Trophoblast cell (in vitro differentiated cells and primary cell): ENCODE data around the gene GREM2.

Experiments
- DNase-seq, 2 donors: peaks; one replicate each; pipeline ENCODE4 v3.0.0-alpha.2; 2016
- H2AFZ ChIP-seq: 2 replicates; pipeline ENCODE4 v1.6.1; 2013; ENCODE audit warnings: low read length, moderate library complexity, mild to moderate bottlenecking; ENCODE audit not compliant: insufficient read depth, poor library complexity
- H2AK5ac ChIP-seq: 2 replicates; pipeline ENCODE4 v1.6.1; 2013; ENCODE audit warnings: mild to moderate bottlenecking, low read length
- H2BK120ac ChIP-seq: 2 replicates; pipeline ENCODE4 v1.6.1; 2013; ENCODE audit warnings: low read length, mild to moderate bottlenecking, moderate library complexity; ENCODE audit not compliant: insufficient read depth, poor library complexity
- H2BK12ac ChIP-seq: 2 replicates; pipeline ENCODE4 v1.6.1; 2013; ENCODE audit warnings: mild to moderate bottlenecking, low read length, moderate library complexity
- H2BK5ac ChIP-seq: 2 replicates; pipeline ENCODE4 v1.6.1; 2013; ENCODE audit warnings: low read length, low read depth, moderate library complexity, mild to moderate bottlenecking; ENCODE audit not compliant: poor library complexity
- H3K14ac ChIP-seq: 2 replicates; pipeline ENCODE4 v1.6.1; 2013; ENCODE audit warnings: mild to moderate bottlenecking, low read length
- H3K18ac ChIP-seq: 2 replicates; pipeline ENCODE4 v1.6.1; 2013; ENCODE audit warnings: mild to moderate bottlenecking, low read length
- H3K23ac ChIP-seq: 2 replicates; pipeline ENCODE4 v1.6.1; 2013; ENCODE audit warnings: low read length
- H3K27ac ChIP-seq: 2 replicates; pipeline ENCODE4 v1.5.1; 2013; ENCODE audit warnings: low read depth, mild to moderate bottlenecking, inconsistent platforms, low read length, moderate library complexity
- H3K27me3 ChIP-seq: 2 replicates; pipeline ENCODE4 v1.6.1; 2013; ENCODE audit warnings: inconsistent platforms, mild to moderate bottlenecking, low read length, moderate library complexity; ENCODE audit not compliant: insufficient read depth
- H3K36me3 ChIP-seq, 2 experiments: 1 replicate in 1 of 2; 2 replicates in 1 of 2; pipeline ENCODE4 v1.6.1; 2013; ENCODE audit warnings: low read length in 2 of 2, mild to moderate bottlenecking in 2 of 2, moderate library complexity in 1 of 2; ENCODE audit not compliant: insufficient read depth in 2 of 2, control insufficient read depth in 1 of 2
- H3K4ac ChIP-seq: 2 replicates; pipeline ENCODE4 v1.6.1; 2013; ENCODE audit warnings: low read depth, mild to moderate bottlenecking, low read length, moderate library complexity
- H3K4me1 ChIP-seq, 2 experiments: 1 replicate in 1 of 2; 2 replicates in 1 of 2; pipeline ENCODE4 v1.6.1; 2013; ENCODE audit warnings: low read length in 2 of 2, mild to moderate bottlenecking in 2 of 2, moderate library complexity in 1 of 2; ENCODE audit not compliant: insufficient read depth in 2 of 2, control insufficient read depth in 1 of 2
- H3K4me2 ChIP-seq: 2 replicates; pipeline ENCODE4 v1.6.1; 2013; ENCODE audit warnings: inconsistent platforms, mild to moderate bottlenecking, low read length, moderate library complexity
- H3K4me3 ChIP-seq: 2 replicates; pipeline ENCODE4 v1.5.1; 2013; ENCODE audit warnings: mild to moderate bottlenecking, low read depth, low read length, inconsistent platforms
- H3K79me1 ChIP-seq: one replicate; pipeline ENCODE4 v1.6.1; 2013; ENCODE audit warnings: low read length
- H3K79me2 ChIP-seq: 2 replicates; pipeline ENCODE4 v1.6.1; 2013; ENCODE audit warnings: low read length, mild to moderate bottlenecking; ENCODE audit not compliant: control insufficient read depth, insufficient read depth, poor library complexity
- H3K9ac ChIP-seq: 2 replicates; pipeline ENCODE4 v1.6.1; 2013; ENCODE audit warnings: mild to moderate bottlenecking, low read length
- H3K9me3 ChIP-seq: 2 replicates; pipeline ENCODE4 v1.6.1; 2013; ENCODE audit warnings: low read depth, mild to moderate bottlenecking, control low read depth, inconsistent platforms, low read length; ENCODE audit not compliant: insufficient read depth
- H4K12ac ChIP-seq: 2 replicates; pipeline ENCODE4 v1.6.1; 2013; ENCODE audit warnings: low read depth, mild to moderate bottlenecking, low read length, moderate library complexity
- H4K8ac ChIP-seq: 2 replicates; pipeline ENCODE4 v1.6.1; 2013; ENCODE audit warnings: low read depth, mild to moderate bottlenecking, low read length, moderate library complexity
- H4K91ac ChIP-seq: one replicate; pipeline ENCODE4 v1.6.1; 2013; ENCODE audit warnings: low read depth, mild to moderate bottlenecking, low read length, moderate library complexity
- WGBS: extraction: QIAGEN DNeasy Blood & Tissue Kit; methylation state at CpG from one replicate; pipeline ENCODE4 v1.1.7; 2013; ENCODE audit warnings: missing lambda C conversion rate; ENCODE audit not compliant: insufficient read length, insufficient coverage; ENCODE audit errors: extremely low coverage; 5-methylcytosine and 5-hydroxymethylcytosine counted together

The GREM2 gene

DNA sequence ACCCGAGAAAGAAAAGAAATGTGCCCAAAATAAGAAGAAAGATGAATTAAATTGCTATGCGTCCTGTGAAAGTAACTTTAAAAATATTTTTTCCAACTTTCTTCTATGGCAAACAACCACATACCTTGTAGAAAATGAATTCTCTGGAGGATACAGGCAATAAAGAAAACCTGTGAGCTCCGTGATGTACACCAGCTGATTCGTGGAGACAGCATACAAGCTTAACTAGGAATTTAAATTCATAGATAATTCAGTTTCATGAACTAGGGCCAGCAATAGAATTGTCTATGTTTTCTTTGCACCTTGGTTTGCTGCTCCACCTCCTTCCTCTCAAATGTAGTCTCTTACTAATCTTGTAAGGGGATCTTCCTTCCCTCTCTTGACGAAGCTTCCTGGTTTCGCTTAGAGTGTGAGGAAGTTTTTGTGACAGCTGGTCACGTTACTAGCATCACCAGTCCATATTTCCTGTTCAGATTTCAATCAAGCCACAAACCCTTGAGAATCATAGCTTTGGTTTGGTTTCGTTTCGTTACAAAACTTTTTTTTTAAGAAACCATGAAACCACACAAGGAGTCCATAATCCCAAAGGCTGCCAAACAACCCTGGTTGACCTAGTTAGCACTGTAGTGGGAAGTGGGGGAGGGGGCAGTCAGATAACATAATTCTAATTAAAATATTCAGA, 35.8 kb downstream of the GREM2 start:
- Histone ChIP-seq H3K79me1 (no peaks in the 10 kb centered on the region), H3K4me3 (no peak overlapping the region), H4K91ac (no peak overlapping the region), H2AK5ac (no peak overlapping the region), H2AFZ (no peak overlapping the region), H3K36me3 (peaks cover 0 to 2% of the 10 kb centered on the region in 2 experiments), H3K23ac (no peak overlapping the region), H3K9ac (no peak overlapping the region), H3K18ac (no peak overlapping the region), H3K4ac (no peak overlapping the region), H4K12ac (no peak overlapping the region), H3K79me2 (no peaks in the 10 kb centered on the region), H3K27ac (no peak overlapping the region), H3K9me3 (no peaks in the 10 kb centered on the region), H2BK5ac (no peak overlapping the region), H2BK12ac (no peak overlapping the region), H3K27me3 (no peaks in the 10 kb centered on the region), H3K4me2 (no peak overlapping the region), H2BK120ac (no peak overlapping the region), H3K14ac (no peak overlapping the region), H4K8ac (no peak overlapping the region), H3K4me1 (no peaks in the 10 kb centered on the region)
- peak in 1 of 2 donors; percentile 18 for DNase-seq
- WGBS, result no CpG with 5 or more reads among the region's 9 CpGs

DNA sequence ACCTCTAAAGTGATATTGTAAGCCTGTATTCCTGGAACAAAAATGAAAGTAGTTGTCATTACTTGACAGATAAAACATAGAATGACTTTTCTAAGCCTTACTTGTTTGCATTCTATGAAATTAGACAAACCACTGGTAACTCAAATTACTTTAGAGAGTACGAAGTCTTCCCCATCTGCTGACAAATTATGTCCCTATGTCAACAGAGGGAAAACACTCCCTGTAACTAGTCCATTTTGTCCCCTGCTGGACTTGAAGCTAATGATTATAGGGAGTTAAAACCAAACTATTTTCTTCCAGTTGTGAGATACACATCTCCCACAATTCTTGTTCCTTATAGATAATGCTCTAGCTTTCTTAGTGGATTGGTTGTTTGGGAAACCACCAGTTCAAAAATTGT, 39.6 kb downstream of the GREM2 start:
- Histone ChIP-seq H3K79me2 (no peaks in the 10 kb centered on the region), H3K9me3 (no peaks in the 10 kb centered on the region), H3K79me1 (no peaks in the 10 kb centered on the region), H3K9ac (no peak overlapping the region), H4K12ac (no peak overlapping the region), H3K36me3 (peaks cover 0 to 2% of the 10 kb centered on the region in 2 experiments), H3K4me3 (no peak overlapping the region), H4K8ac (no peak overlapping the region), H2BK120ac (no peak overlapping the region), H3K4me1 (no peaks in the 10 kb centered on the region), H3K4ac (no peak overlapping the region), H3K4me2 (no peak overlapping the region), H2BK5ac (no peak overlapping the region), H2AFZ (no peak overlapping the region), H2AK5ac (no peak overlapping the region), H3K18ac (no peak overlapping the region), H2BK12ac (no peak overlapping the region), H3K14ac (no peak overlapping the region), H3K27ac (no peak overlapping the region), H3K23ac (no peak overlapping the region), H3K27me3 (no peaks in the 10 kb centered on the region), H4K91ac (no peak overlapping the region)
- WGBS, result no CpG with 5 or more reads among the region's 1 CpG
- no peak for DNase-seq

GRCh38 chr1:240571782-240572181, 40.2 kb downstream of the GREM2 start:
- H3K18ac ChIP-seq, result no peak overlapping the region
- H3K23ac ChIP-seq, result no peak overlapping the region
- no peaks in the 10 kb centered on the region for H3K79me1 ChIP-seq
- no peaks in the 10 kb centered on the region for H3K79me2 ChIP-seq
- H2BK5ac ChIP-seq, result no peak overlapping the region
- H4K8ac ChIP-seq, result no peak overlapping the region
- no peak for DNase-seq
- no peak overlapping the region for H2AFZ ChIP-seq
- H3K4ac ChIP-seq, result no peak overlapping the region
- no peak overlapping the region for H2BK12ac ChIP-seq
- no peak overlapping the region for H3K14ac ChIP-seq
- no peaks in the 10 kb centered on the region for H3K27me3 ChIP-seq
- no CpG with 5 or more reads among the region's 5 CpGs for WGBS
- H3K4me2 ChIP-seq, result no peak overlapping the region
- H3K27ac ChIP-seq, result no peak overlapping the region
- H3K36me3 ChIP-seq, result peaks cover 0 to 2% of the 10 kb centered on the region in 2 experiments
- H2BK120ac ChIP-seq, result no peak overlapping the region
- no peaks in the 10 kb centered on the region for H3K9me3 ChIP-seq
- no peaks in the 10 kb centered on the region for H3K4me1 ChIP-seq
- H3K9ac ChIP-seq, result no peak overlapping the region
- H2AK5ac ChIP-seq, result no peak overlapping the region
- H4K91ac ChIP-seq, result no peak overlapping the region
- no peak overlapping the region for H4K12ac ChIP-seq
- no peak overlapping the region for H3K4me3 ChIP-seq

DNA sequence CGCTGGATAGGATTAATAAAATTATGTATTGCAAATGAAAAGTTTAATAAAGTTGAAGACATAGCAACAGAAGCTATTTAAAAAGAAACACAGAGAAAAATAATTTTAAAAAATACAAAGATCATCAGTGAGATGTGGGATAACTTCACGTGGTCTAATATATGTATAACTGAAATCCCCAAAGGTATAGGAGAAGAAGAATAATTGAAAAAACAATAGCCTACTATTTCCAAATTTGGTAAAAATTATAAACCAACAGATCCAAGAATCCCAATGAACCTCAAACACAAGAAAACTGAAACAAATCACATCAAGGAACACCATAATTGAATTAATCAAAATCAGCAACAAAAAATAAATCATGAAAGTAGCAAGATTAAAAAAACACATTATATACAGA, 44.9 kb downstream of the GREM2 start:
- no peak overlapping the region for H4K8ac ChIP-seq
- H3K9me3 ChIP-seq, result no peaks in the 10 kb centered on the region
- H2AK5ac ChIP-seq, result no peak overlapping the region
- no peak overlapping the region for H2BK12ac ChIP-seq
- no peaks in the 10 kb centered on the region for H3K27me3 ChIP-seq
- no peak overlapping the region for H3K4me3 ChIP-seq
- H3K4me1 ChIP-seq, result no peaks in the 10 kb centered on the region
- no peak overlapping the region for H3K23ac ChIP-seq
- no peak overlapping the region for H3K27ac ChIP-seq
- H3K4me2 ChIP-seq, result no peak overlapping the region
- H2BK120ac ChIP-seq, result no peak overlapping the region
- H3K18ac ChIP-seq, result no peak overlapping the region
- H3K79me2 ChIP-seq, result no peaks in the 10 kb centered on the region
- H4K91ac ChIP-seq, result no peak overlapping the region
- no peaks in the 10 kb centered on the region for H3K36me3 ChIP-seq
- no peak overlapping the region for H2BK5ac ChIP-seq
- H3K79me1 ChIP-seq, result no peaks in the 10 kb centered on the region
- no peak overlapping the region for H2AFZ ChIP-seq
- no peak for DNase-seq
- no peak overlapping the region for H3K14ac ChIP-seq
- no peak overlapping the region for H3K9ac ChIP-seq
- H4K12ac ChIP-seq, result no peak overlapping the region
- no peak overlapping the region for H3K4ac ChIP-seq
- no CpG with 5 or more reads among the region's 2 CpGs for WGBS
